ENCODE data around the gene IRF8.

DNA sequence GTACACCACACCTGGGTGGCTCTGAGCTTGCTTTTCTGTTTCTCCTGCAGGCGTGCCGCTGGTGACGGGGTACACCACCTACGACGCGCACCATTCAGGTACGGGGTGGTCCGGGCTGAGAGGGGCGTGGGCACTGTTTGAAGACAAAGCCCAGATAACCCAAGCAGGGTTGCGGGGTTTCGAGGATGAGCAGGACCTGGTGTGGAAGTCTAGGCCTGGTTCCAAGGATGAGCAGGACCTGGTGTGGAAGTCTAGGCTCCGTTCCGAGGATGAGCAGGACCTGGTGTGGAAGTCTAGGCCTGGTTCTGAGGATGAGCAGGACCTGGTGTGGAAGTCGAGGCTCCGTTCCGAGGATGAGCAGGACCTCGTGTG, 15.4 kb downstream of the IRF8 start:
- TF ChIP-seq ZNF136 (CRISPR knock-in tag; IDR thresholded peaks at IDR 0.05; ENCODE audit: low read depth) (no peak), ZBTB42 (CRISPR knock-in tag; IDR thresholded peaks at IDR 0.05) (no peak), MYC (CRISPR knock-in tag; IDR thresholded peaks at IDR 0.05; ENCODE audit: borderline replicate concordance) (no peak)

All from HepG2 (cell line).